GM19238 (cell line): Measurements from ENCODE around the gene KCNB1.

ENCODE experiments used
- DNase-seq: peaks from one replicate; pipeline ENCODE4 v3.0.0; 2011; ENCODE audit warnings: low spot score; ENCODE audit not compliant: insufficient read length

Gene KCNB1

GRCh38 chr20:49437057-49437456, 45.4 kb downstream of the KCNB1 start:
- no peak for DNase-seq

GRCh38 chr20:49435639-49436038, 46.8 kb downstream of the KCNB1 start:
- no peak for DNase-seq

- DNase-seq: no peak
These were observed 49.1 kb downstream of the KCNB1 start for GRCh38 chr20:49433333-49433732.

GRCh38 chr20:49432550-49432949, 49.9 kb downstream of the KCNB1 start:
- DNase-seq: no peak

GRCh38 chr20:49431329-49431728, 51.1 kb downstream of the KCNB1 start:
- no peak for DNase-seq

- DNase-seq: no peak
These were observed 52.1 kb downstream of the KCNB1 start for GRCh38 chr20:49430320-49430719.

- DNase-seq: no peak
These were observed 54.5 kb downstream of the KCNB1 start for GRCh38 chr20:49427751-49428518.

GRCh38 chr20:49426873-49427272, 55.6 kb downstream of the KCNB1 start:
- no peak for DNase-seq

GRCh38 chr20:49426395-49426794, 56.1 kb downstream of the KCNB1 start:
- DNase-seq: no peak

GRCh38 chr20:49424536-49424935, 57.9 kb downstream of the KCNB1 start:
- no peak for DNase-seq

GRCh38 chr20:49422161-49422560, 60.3 kb downstream of the KCNB1 start:
- no peak for DNase-seq

GRCh38 chr20:49420811-49421295, 61.6 kb downstream of the KCNB1 start:
- no peak for DNase-seq

GRCh38 chr20:49420292-49420691, 62.2 kb downstream of the KCNB1 start:
- DNase-seq: no peak

- no peak for DNase-seq
These were observed 62.7 kb downstream of the KCNB1 start for GRCh38 chr20:49419785-49420184.

- no peak for DNase-seq
These were observed 63.7 kb downstream of the KCNB1 start for GRCh38 chr20:49418809-49419208.

- DNase-seq: no peak
These were observed 64.5 kb downstream of the KCNB1 start for GRCh38 chr20:49417843-49418555.

- no peak for DNase-seq
These were observed 66.8 kb downstream of the KCNB1 start for GRCh38 chr20:49415668-49416044.

- DNase-seq: no peak
These were observed 67.3 kb downstream of the KCNB1 start for GRCh38 chr20:49415005-49415667.

GRCh38 chr20:49413677-49414076, 68.8 kb downstream of the KCNB1 start:
- DNase-seq: no peak

- DNase-seq: no peak
These were observed 69.5 kb downstream of the KCNB1 start for GRCh38 chr20:49412953-49413352.

- DNase-seq: no peak
These were observed 70.2 kb downstream of the KCNB1 start for GRCh38 chr20:49412254-49412653.

- no peak for DNase-seq
These were observed 71.1 kb downstream of the KCNB1 start for GRCh38 chr20:49411221-49411925.
